HG03575 (cell line): ENCODE measurements around the gene PPIAL4G.
A peak's percentile ranks its signal among the peaks of the same experiment; 100 is the strongest.
"Not testable (repeated sequence)": the region's sequence is repeated elsewhere in the genome, so short reads cannot be mapped to it uniquely, and the experiment has no call there.

Experiments used
- ATAC-seq: cut with Tn5 transposase; IDR thresholded peaks from one replicate; pipeline ENCODE4 v1.9.1; 2021; ENCODE audit not compliant: unreplicated experiment, insufficient number of reproducible peaks, low FRiP score; ENCODE audit errors: extremely low read depth

PPIAL4G gene

GRCh38 chr1:148483029-148483428 lies at the start of gene PPIAL4G:
PPIAL4G (minus strand) TSS chr1:148483302; CDS start chr1:148483252, 50 bp downstream.
- ATAC-seq = not testable (repeated sequence)

- ATAC-seq = not testable (repeated sequence)
Observed at GRCh38 chr1:148532158-148532557, 49.1 kb upstream of the PPIAL4G start.

GRCh38 chr1:148529101-148529567 lies 46.0 kb upstream of the PPIAL4G start:
- ATAC-seq = not testable (repeated sequence)

GRCh38 chr1:148528591-148528990 lies 45.5 kb upstream of the PPIAL4G start:
- ATAC-seq = not testable (repeated sequence)

- ATAC-seq = not testable (repeated sequence)
Observed at GRCh38 chr1:148526587-148526986, 43.5 kb upstream of the PPIAL4G start.

GRCh38 chr1:148523205-148524144 lies 40.4 kb upstream of the PPIAL4G start:
- not testable (repeated sequence) for ATAC-seq

GRCh38 chr1:148522561-148523204 lies 39.6 kb upstream of the PPIAL4G start:
- ATAC-seq = peak; percentile 59

GRCh38 chr1:148522072-148522471 lies 39.0 kb upstream of the PPIAL4G start:
- not testable (repeated sequence) for ATAC-seq

- ATAC-seq = not testable (repeated sequence)
Observed at GRCh38 chr1:148514310-148514709, 31.2 kb upstream of the PPIAL4G start.

GRCh38 chr1:148512571-148513184 lies 29.6 kb upstream of the PPIAL4G start:
- ATAC-seq = not testable (repeated sequence)

- not testable (repeated sequence) for ATAC-seq
Observed at GRCh38 chr1:148493933-148494332, 10.8 kb upstream of the PPIAL4G start.

- not testable (repeated sequence) for ATAC-seq
Observed at GRCh38 chr1:148481134-148481533, 2.0 kb downstream of the PPIAL4G start.

- not testable (repeated sequence) for ATAC-seq
Observed at GRCh38 chr1:148459694-148460093, 23.4 kb downstream of the PPIAL4G start.

- ATAC-seq = not testable (repeated sequence)
Observed at GRCh38 chr1:148458901-148459581, 24.1 kb downstream of the PPIAL4G start.

GRCh38 chr1:148458398-148458797 lies 24.7 kb downstream of the PPIAL4G start:
- ATAC-seq = not testable (repeated sequence)

GRCh38 chr1:148452845-148453244 lies 30.3 kb downstream of the PPIAL4G start:
- ATAC-seq = not testable (repeated sequence)

GRCh38 chr1:148439654-148440325 lies 43.3 kb downstream of the PPIAL4G start:
- ATAC-seq = not testable (repeated sequence)

GRCh38 chr1:148435406-148435805 lies 47.7 kb downstream of the PPIAL4G start:
- no peak for ATAC-seq
